Esophagus mucosa (tissue), 1 donor: ENCODE data around the gene IL9R. TPM values are rescaled to one million over a fixed set of nuclear protein-coding genes. Genes with fewer than 3 reads are reported as not detected.
"Not testable (repeated sequence)": the region's sequence is repeated elsewhere in the genome, so short reads cannot be mapped to it uniquely, and the experiment has no call there.

Experiments
- ATAC-seq: fragments of 200-7000 bp; cut with Tn5 transposase; one replicate; pipeline ENCODE4 v1.9.1; 2020
- total RNA-seq: library from RNA; stranded (reverse); gene quantifications from one replicate; pipeline ENCODE4 v1.2.4, GENCODE V29; 2023
- donor health status: DM: yes; HTN: yes; CAD: no.

IL9R gene
- 0.44 TPM for total RNA-seq

- no peak for ATAC-seq
Measured at GRCh38 chrX:155997436-155997835, at the start of gene IL9R. Gene IL9R, plus strand, starts transcription at chrX:155997696. Its CDS starts 64 bp downstream, at chrX:155997760.

- ATAC-seq, result peak; percentile 74
Measured at GRCh38 chrX:155949098-155949497, 48.4 kb upstream of the IL9R start.

- no peak for ATAC-seq
Measured at GRCh38 chrX:155951237-155951789, 46.2 kb upstream of the IL9R start.

- ATAC-seq, result no peak
Measured at GRCh38 chrX:155953055-155953454, 44.4 kb upstream of the IL9R start.

- ATAC-seq, result peak; percentile 18
Measured at GRCh38 chrX:155954793-155955192, 42.7 kb upstream of the IL9R start.

- no peak for ATAC-seq
Measured at GRCh38 chrX:155956099-155956498, 41.4 kb upstream of the IL9R start.

- no peak for ATAC-seq
Measured at GRCh38 chrX:155956649-155957048, 40.8 kb upstream of the IL9R start.

GRCh38 chrX:155957843-155958242 is 39.7 kb upstream of the IL9R start:
- no peak for ATAC-seq

GRCh38 chrX:155959018-155959587 is 38.4 kb upstream of the IL9R start:
- no peak for ATAC-seq

GRCh38 chrX:155962906-155963305 is 34.6 kb upstream of the IL9R start:
- no peak for ATAC-seq

GRCh38 chrX:155966876-155967275 is 30.6 kb upstream of the IL9R start:
- no peak for ATAC-seq

GRCh38 chrX:155967653-155968325 is 29.7 kb upstream of the IL9R start:
- no peak for ATAC-seq

- ATAC-seq, result no peak
Measured at GRCh38 chrX:155968326-155968661, 29.2 kb upstream of the IL9R start.

GRCh38 chrX:155968791-155969190 is 28.7 kb upstream of the IL9R start:
- ATAC-seq, result no peak

GRCh38 chrX:155971658-155972057 is 25.8 kb upstream of the IL9R start:
- not testable (repeated sequence) for ATAC-seq

- not testable (repeated sequence) for ATAC-seq
Measured at GRCh38 chrX:155972241-155972640, 25.3 kb upstream of the IL9R start.

- no peak for ATAC-seq
Measured at GRCh38 chrX:155983326-155983725, 14.2 kb upstream of the IL9R start.

GRCh38 chrX:155985208-155985607 is 12.3 kb upstream of the IL9R start:
- no peak for ATAC-seq

- ATAC-seq, result not testable (repeated sequence)
Measured at GRCh38 chrX:155986995-155987394, 10.5 kb upstream of the IL9R start.

GRCh38 chrX:155988859-155989258 is 8.6 kb upstream of the IL9R start:
- ATAC-seq, result no peak

- ATAC-seq, result no peak
Measured at GRCh38 chrX:155993421-155993820, 4.1 kb upstream of the IL9R start.

GRCh38 chrX:155995321-155995875 is 2.1 kb upstream of the IL9R start:
- no peak for ATAC-seq

GRCh38 chrX:155998116-155998515 is 620 bp downstream of the IL9R start:
- ATAC-seq, result no peak
